Hematopoietic multipotent progenitor cell treated with erythropoietin and hydrocortisone succinate and interleukin-3 and kit ligand, for 17 days (in vitro differentiated cells): Measurements from ENCODE around the gene ENTPD1.
"Not testable (repeated sequence)": the region's sequence is repeated elsewhere in the genome, so short reads cannot be mapped to it uniquely, and the experiment has no call there.

Source experiments
- DNase-seq: peaks from one replicate; pipeline ENCODE4 v3.0.0-alpha.2; 2015; ENCODE audit warnings: low spot score

The ENTPD1 gene

GRCh38 chr10:95796504-95796903 lies 40.5 kb downstream of the ENTPD1 start:
- DNase-seq, result no peak

DNA sequence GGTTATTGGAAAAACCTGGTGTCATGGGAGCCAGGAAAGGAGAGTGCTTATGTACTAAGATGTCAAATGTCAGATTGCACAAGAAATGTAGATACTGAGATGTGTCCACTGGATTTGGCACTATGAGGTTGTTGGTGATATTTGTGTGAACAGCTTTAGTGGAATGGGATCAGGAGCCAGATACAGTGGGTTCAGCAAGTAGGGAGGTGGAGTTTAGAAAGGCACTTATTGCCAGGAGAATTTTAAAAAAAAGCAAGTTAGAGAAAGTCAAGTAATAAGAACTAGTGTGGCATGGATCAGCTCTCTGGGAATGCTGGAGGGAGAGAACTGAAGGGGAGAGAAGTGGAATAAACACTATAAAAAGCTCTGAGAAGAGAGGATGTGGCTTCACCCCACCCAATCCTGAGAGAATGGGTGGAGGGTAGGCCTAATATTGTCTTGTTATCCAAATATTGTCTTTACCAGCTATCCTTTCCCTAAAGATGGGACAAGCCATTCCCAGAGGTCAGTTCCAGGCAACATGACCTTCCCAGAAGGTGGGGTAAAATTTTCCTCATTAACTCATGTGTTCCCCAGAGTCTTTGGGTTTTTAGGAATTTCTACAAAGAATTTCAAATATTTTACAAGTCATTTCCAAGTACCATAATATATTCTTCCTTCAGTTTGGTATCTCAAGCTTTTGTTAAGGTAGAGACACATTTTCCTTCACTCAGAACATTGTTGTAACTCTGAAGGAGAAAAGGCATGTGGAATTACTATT lies 42.3 kb downstream of the ENTPD1 start:
- DNase-seq, result no peak

DNA sequence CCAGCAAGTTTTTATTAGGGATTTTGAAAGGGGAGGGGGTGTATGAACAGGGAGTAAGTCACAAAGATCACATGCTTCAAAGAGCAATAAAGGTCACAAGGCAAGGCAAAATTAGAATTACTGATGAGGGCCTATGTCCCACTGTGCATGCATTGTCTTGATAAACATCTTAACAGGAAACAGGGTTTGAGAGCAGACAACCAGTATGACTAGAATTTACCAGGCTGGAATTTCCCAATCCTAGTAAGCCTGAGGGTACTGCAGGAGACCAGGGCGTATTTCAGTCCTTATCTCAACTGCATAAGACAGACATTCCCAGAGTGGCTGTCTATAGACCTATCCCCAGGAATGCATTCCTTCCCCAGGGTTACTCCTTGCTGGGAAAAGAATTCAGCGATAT lies 44.3 kb downstream of the ENTPD1 start:
- DNase-seq, result not testable (repeated sequence)

GRCh38 chr10:95806687-95807380 lies 50.9 kb downstream of the ENTPD1 start:
- not testable (repeated sequence) for DNase-seq

- not testable (repeated sequence) for DNase-seq
Observed at GRCh38 chr10:95808705-95809308, 52.8 kb downstream of the ENTPD1 start.

- DNase-seq, result no peak
Observed at GRCh38 chr10:95809370-95810197, 53.6 kb downstream of the ENTPD1 start.

DNA sequence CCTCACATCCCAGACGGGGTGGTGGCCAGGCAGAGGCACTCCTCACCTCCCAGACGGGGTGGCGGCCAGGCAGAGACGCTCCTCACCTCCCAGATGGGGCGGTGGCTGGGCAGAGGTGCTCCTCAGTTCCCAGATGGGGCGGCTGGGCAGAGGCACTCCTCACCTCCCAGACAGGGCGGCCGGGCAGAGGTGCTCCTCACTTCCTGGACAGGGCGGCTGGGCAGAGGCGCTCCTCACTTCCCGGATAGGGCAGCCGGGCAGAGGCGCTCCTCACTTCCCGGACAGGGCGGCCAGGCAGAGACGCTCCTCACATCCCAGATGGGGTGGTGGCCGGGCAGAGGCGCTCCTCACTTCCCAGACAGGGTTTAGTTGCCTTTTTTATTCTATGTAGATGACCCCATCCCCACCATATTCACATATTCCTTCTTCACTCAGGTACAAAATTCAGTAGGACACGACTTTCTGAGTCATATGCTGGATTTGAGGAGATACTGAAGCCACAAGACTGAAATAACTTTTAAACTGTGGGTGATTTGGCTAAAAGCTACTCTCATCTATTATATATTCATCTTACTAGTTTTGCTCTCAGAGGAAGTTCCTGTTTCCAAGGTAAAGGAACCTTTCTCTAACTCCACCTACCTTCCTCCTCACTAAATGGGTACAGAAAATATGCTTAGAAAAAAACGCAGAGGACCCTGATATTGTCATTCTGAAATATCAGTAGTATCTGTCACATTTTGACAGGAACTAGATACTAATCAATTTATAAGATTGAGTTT lies 54.4 kb downstream of the ENTPD1 start:
- no peak for DNase-seq

DNA sequence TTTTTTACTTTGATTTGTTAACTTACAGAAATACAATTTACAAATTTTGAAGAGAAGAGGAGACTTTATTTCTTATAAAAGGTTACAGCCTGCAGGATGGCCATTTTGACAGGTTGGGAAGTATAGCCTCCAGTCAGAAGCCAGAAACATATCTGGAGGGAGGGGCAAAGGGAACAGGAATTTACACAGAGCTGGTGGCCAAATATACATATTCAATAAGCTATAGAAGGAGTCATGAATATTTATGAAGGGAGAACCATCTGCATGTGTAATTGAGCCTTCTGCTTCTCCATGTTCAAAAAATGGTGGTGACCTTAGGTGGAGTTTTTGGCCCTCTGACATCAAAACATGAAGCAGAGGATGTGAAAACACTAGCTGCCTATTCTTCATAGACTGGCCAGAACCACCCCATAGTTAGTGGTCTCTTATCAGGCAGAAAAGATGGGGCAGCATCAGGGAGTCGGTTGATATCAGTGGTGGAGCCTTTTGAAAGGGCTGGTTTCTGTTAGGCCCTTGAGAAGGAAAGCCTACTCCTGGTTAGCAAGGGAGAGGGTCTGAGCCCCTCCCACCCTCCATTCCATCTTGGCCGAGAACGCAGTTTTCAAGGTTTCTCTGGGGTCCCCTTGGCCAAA lies 57.2 kb downstream of the ENTPD1 start:
- DNase-seq, result no peak

DNA sequence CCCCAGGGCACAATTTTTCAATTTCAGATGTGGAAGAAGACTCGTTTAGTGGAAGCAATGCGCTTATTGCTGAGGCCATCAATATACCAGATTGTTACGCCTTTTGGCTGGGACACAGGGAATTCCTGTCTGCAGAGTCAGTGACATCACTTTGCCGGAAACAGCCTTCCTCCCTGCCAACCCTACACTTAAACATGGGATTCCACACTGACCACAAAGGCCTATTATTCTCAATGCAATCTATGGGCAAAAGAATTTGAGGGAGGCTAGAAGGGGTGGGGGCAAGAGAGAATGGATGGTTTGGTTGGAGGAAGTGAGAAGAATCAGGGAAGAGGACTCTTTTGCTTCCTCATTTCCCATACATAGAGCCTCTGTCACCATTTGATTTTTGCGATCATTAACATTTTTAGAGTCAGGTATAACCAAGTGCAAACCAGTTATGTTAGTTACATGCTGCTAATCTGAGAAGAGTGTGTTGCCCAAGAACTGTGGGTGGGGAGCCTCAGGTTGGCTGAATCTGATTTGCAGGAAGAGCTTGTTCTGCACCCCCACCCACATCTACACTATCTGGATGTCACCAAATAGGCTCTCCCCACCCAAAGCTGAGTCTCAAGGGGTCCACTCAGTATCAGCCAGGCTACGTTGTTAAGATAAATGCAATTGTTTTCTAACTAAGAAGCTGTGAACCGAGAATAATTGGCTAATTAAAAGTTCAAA lies 58.2 kb downstream of the ENTPD1 start:
- no peak for DNase-seq

DNA sequence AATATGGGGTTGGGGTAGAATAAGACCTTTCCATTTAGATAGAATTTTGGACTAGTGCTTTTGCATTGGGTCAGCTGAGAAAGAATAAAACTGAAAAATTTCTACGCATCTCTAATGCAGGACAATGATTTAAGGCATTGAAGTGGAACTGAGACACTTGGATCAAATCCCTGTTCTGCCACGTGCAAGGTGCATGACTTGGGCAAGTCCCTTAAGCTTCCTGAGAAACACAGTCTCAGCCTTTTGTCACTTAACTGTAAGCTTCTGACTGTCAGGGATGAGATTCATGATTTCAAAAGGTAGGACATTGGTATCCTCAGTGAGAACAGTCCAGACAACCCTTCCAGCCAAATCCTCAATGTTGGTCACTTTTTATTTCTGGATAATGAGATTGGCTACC lies 59.2 kb downstream of the ENTPD1 start:
- DNase-seq, result no peak

DNA sequence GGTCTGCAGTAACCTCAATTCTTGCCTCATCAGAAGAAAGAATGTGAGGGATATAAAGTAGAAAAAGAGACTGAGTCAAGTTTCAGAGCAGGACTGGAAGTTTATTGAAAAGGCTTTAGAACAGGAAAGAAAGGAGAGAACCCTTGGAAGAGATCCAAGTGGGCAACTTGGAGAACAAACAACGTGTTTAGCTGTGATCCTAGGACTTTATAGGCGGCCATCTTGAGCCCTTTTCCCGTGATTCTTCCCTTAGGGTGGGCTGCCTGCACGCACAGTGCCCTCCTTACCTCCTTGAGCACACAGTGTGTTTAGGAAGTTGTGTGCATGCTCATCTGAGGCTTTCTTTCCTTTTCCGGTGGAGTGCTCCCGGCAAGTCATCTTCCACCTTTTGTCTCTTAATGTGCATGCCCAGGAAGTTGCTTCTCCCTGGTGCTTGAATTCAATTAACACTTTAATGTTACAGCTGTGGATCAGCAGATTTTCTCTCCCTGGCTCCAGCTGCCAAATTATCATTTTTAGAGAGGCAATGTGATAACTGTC lies 59.8 kb downstream of the ENTPD1 start:
- DNase-seq, result no peak

DNA sequence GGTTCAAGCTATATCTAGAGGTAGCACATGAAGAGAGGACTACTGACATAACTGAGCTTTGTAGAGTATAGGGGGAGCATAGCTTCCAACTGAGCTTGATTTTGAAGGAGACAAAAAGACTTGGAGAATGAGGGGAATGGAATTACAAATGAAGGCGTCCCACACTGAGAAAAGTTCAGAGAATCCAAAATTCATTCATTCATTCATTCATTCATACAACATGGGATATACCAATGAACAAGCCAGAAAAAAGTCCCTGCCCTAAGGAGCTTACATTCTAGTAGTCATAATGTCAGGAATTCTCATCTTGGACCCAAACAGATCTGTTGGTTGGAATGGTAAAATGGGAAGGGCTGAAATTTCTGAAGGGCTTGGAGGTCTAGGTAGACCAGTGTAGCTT lies 62.0 kb downstream of the ENTPD1 start:
- no peak for DNase-seq

DNA sequence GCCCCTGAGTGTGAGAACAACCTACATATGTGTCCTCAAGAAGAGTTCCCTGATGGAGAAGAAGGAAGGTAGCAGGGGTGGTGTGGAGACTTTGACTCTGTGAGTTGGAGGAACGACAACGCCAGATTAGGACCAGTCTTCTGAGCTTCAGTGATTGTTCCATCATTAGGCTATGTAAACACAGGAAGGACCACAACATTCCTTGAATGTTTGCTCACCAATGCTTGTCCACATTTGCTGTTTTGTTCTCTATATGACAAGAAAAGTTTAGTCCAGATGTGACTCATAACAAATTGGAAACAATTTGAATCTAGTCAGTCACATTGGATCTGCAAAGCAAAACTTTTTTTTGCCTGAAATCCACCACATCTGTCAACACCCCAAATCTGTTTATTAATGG lies 62.7 kb downstream of the ENTPD1 start:
- no peak for DNase-seq

DNA sequence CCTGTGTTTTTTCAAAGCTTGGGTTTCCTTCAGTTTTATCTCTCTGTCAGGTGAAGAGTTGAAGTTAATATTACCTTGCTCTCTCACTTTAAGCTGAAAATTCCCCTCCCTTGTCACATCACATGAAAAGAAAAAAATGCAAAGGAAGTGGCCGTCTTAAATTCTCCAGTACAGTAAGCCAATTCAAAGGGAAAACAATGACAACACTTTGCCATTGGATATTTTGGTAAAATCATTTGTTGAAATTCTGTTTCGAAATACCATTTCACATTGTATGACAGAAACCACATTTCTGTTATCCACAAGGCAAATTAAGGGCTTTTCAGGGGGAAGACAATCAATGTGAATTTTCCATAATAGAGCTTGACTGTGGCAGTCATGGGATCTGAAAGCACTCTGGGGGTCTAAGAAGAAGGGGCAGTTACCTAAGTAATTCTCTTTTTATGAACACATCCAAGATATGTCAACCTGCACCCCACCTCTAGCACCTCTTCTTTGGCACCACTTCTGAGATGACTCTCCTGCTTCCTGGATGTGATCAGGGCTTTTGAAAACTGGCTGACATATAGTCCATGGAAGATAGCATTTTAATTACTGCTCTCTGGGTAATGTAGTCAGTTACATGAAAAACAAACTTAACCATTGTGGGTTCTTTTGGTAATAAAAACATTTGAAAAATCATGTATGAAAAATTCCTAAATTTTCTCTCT lies 63.8 kb downstream of the ENTPD1 start:
- no peak for DNase-seq

- DNase-seq, result no peak
Observed at GRCh38 chr10:95820363-95820762, 64.4 kb downstream of the ENTPD1 start.

DNA sequence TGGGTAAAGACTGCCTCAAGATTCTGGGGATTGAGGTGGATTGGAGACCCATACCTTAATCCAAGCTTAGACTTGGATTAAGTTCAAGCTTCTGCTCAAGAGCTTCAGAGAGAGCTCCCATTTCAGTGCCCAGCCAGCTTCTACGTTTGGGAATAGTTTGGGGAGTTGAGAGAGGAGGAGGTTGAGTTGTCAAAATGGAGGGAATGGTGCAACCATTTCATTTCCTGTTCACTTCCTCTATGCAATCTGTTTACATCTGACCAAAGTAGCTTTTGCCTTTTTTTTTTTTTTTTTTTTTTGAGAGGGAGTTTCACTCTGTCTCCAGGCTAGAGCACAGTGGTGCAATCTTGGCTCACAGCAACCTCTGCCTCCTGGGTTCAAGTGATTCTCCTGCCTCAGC lies 65.8 kb downstream of the ENTPD1 start:
- DNase-seq, result no peak

GRCh38 chr10:95830044-95830443 lies 74.1 kb downstream of the ENTPD1 start:
- DNase-seq, result no peak

DNA sequence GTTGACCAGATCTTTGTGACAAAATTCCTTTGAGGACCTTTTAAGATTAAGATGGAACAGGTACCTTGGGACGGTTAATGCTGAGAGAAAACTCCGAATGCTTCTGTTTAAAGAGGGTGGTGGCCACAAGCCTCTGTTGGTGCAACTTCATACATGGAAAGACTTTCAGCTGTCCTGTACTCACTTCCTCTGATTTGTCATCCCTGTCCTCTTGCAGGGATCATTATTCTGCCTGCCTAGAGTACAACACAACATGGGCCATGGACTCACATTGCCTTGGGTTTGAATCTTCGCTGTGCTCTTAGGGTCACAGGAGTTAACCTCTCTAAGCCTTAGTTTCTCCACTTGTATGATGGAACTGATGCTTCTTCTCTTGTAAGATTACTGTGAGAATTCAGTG lies 75.1 kb downstream of the ENTPD1 start:
- DNase-seq, result no peak

- no peak for DNase-seq
Observed at GRCh38 chr10:95831515-95831914, 75.6 kb downstream of the ENTPD1 start.
